Fibroblast of skin of scalp (primary cell): ENCODE results near the gene FNDC3B.
A peak's percentile ranks its signal among the peaks of the same experiment; 100 is the strongest.

Source experiments
- DNase-seq: peaks from one replicate; pipeline ENCODE4 v3.0.0-alpha.2; 2013

Gene FNDC3B

GRCh38 chr3:172375206-172375850, 335.9 kb downstream of the FNDC3B start:
- no peak for DNase-seq

GRCh38 chr3:172376402-172376801, 337.0 kb downstream of the FNDC3B start:
- DNase-seq: no peak

DNA sequence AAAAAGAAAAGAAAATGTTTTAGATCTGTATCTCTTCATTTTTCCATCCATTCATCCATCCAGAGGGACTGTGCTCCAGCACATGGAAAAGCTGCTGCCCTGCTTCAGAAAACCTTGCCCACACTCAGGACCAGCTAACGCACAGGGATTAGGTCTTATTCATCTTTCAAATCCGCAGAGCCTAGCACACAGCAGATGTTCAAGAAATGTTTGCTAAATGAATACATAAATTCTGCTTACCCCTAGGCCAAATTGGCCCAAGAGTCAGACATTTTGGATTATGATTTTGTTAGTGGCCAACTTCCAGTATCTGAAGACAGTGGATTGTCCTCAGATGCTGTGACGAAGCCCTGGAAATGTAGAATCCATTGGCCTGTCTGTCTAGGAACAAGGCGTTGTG, 337.5 kb downstream of the FNDC3B start:
- DNase-seq: no peak

DNA sequence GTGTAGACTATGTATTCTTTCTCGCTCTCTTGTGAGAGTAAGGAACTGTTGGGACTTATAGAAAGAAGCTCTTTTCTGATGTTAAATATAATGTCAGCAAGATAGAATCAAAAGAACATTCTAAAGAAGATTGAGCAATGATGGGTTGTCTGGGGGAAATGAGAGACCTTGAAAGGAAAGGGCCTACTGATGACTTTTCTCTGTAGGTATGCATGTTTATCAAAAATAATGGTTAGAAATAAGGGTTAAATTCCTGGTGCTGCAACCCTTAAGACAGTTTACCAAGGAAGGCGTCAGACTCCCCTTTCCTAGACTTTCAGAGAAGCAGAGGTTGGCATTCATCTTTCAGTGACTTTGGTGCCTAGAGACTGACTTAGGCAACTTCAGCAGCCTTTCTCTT, 339.1 kb downstream of the FNDC3B start:
- DNase-seq: no peak

DNA sequence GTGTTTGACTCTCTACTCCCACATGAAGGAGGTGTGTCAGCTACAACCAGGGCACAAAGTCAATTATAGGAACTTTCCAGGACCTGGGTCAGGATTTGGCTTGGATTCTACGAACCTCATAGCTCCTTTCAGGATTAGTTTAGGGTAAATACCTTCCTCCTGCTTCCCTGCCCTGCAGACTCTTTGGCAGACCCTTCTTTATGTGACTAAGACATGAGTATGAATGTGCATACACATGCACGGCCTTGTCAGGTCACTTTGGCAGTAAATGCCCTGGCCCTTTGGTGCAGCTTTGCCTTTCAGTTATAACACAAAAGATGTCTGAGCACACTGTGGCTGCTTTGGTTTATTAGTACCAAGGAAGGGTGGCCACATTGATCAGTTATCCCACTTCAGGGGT, 340.0 kb downstream of the FNDC3B start:
- no peak for DNase-seq

GRCh38 chr3:172380632-172381031, 341.3 kb downstream of the FNDC3B start:
- no peak for DNase-seq

- DNase-seq: no peak
Measured at GRCh38 chr3:172383306-172383796, 344.0 kb downstream of the FNDC3B start.

DNA sequence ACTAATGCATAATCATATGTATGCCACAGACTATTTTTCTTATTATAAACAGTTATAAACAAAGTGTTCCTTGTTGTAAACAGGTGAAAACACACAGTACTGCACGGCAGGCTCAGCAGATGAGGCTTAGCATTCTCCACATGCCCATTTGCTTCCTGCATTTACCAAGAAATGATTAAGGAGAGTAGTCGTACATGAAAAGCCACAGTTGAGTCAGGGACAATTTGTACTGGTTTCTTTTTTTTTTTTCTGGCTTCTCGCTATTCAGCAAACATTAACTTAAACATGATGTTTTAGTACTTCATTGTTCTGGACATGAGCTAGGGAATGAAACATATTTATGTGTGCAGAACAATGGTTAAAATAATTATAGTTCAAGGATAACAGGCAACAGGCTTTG, 345.5 kb downstream of the FNDC3B start:
- DNase-seq: no peak

DNA sequence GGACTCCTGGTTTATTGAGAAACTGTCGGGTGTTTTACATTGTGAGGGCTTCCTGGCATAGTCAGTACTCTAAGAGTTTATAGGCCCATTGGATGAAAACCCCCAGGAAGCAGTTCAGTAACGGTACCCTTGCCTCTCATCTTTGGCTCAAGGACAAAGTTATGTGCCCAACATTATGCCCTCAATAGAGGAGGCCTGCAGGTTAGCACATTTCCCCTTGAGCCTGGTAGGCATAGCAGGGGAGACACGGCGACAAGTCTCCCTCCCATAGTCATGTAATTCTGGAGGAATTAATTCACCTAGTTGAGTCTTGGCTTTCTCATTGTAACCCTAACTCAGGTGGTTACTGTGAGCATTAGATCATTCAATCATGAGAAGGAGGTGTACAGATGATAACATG, 348.4 kb downstream of the FNDC3B start:
- no peak for DNase-seq

- no peak for DNase-seq
Measured at GRCh38 chr3:172388412-172389078, 349.2 kb downstream of the FNDC3B start.

GRCh38 chr3:172390792-172391191, 351.4 kb downstream of the FNDC3B start:
- no peak for DNase-seq

DNA sequence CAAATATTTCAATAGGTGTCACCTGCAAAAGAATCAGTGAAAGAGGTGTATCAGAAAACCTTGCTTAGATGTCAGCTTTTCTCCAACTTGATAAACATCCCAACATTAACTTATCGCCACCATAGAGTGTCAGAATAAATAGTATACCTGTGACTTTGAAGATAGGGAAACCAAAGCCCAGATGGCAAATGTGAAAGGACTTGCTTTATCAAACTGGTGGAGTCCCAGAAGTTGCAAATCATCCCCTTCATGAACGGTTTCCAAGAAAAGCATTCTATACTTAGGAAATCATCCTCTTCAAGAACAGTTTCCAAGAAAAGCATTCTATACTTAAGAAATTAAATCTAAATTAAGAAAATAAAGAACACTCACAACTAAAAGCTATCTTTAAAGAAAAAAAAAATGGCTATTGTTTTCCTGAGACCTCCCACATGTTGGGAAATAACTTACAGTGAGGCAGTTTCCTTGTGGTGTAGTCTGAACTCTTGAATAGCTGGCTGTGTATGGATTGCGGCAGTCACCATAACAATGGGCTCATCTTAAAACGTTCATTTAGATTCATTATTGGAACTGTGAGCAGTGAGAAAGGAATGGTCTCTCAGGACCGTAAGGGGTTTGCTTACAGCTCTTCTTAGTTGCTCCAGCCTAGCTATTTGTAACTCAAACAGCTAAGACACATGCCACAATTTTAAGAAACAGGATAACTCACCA, 352.4 kb downstream of the FNDC3B start:
- peak; percentile 78 for DNase-seq

DNA sequence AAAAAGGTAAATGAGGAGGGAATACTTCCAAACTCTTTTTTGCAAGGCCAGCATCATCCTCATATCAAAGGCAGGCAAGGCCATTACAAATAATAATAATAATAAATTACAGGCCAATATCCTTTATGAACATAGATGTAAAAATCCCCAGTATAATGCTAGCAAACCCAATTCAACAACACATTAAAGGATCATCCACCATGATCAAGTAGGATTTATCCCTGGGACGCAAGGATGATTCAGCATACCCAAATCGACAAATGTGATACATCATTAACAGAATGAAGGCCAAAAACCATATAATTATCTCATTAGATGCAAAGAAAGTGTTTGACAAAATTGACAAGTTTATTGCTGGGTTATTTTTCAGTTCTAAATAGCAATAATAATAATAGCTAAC, 355.3 kb downstream of the FNDC3B start:
- DNase-seq: no peak

- no peak for DNase-seq
Measured at GRCh38 chr3:172396400-172396799, 357.0 kb downstream of the FNDC3B start.

DNA sequence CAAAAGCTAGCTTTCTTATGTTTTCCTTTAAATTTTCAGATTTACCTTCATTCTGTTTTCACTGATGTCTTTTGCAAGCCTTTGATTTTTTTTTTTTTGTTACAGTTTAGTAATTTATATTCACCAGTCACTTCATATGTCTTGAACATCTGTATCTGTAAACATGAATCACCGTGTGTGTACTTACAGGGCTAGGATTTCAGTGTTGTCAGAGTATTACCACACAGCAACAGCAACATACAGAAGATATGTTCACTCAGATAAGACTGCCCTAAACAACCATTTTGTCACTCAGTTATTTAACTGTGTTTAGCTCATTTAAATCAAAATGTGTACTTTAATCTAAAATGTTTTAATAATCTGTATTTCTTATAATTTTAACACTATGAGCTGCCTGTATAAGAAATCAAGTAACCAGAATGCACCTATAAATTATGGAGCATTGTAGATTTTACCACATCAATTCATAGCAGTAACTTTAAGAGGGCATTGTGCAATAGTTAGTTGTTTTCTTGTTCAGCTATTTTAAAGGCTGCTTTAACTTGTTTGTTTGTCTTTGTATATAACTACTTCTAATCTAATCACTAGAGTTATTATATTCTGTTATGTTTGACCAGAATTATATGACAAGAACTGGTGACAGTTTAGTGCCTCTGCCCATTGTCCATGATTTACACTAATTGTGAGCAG, 358.5 kb downstream of the FNDC3B start:
- no peak for DNase-seq

- no peak for DNase-seq
Measured at GRCh38 chr3:172398484-172398883, 359.1 kb downstream of the FNDC3B start.

- DNase-seq: no peak
Measured at GRCh38 chr3:172402090-172402489, 362.7 kb downstream of the FNDC3B start.

DNA sequence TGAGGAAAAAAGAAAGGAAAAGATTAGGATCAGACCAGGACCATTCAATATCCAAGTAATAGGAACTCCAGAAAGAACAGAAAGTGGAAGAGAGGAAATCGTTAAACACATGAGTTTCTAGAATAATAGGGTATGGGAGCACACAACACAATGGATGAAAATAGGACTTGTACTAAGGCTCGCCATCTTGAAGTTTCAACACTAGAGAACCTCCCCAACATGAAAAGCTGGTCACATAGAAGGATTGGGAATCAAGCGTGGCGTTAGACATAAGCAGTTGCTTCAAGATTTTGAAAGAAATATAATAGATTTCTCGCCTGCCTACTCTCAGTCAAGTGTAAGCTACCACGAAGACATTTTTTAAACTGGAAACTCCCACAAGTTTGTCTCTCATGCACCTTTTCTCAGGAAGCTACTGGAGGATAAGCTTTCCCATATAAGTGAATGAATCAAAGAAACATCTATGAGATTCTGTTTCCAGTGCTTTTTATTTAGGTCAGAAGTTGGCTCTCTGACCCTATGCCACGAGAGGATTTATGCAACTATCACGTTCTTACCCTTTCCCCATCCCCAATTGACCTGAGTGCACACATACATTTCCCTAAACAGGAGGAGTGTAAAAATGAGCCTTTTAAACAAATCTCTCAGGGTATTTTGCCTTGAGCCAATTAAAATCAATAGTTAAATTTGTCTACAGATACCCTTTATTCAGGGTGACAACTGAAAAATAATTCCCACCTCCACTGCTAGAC, 363.7 kb downstream of the FNDC3B start:
- DNase-seq: no peak

- no peak for DNase-seq
Measured at GRCh38 chr3:172404237-172404962, 365.0 kb downstream of the FNDC3B start.

GRCh38 chr3:172405914-172406313, 366.5 kb downstream of the FNDC3B start:
- DNase-seq: no peak

- DNase-seq: no peak
Measured at GRCh38 chr3:172407872-172408271, 368.5 kb downstream of the FNDC3B start.
